Right ventricle myocardium superior (tissue), 1 donor: ENCODE measurements around the gene SECISBP2. TPM values are rescaled to one million over a fixed set of nuclear protein-coding genes. Genes with fewer than 3 reads are reported as not detected.
"Not testable (repeated sequence)": the region's sequence is repeated elsewhere in the genome, so short reads cannot be mapped to it uniquely, and the experiment has no call there.

ENCODE experiments used
- ATAC-seq: fragments of 200-7000 bp; cut with Tn5 transposase; one replicate; pipeline ENCODE4 v1.9.1; 2020; ENCODE audit warnings: mild to moderate bottlenecking; ENCODE audit not compliant: poor library complexity
- DNase-seq: peaks from one replicate; pipeline ENCODE4 v3.0.0-alpha.2; 2020
- intact Hi-C: fragments of 100-400 bp; cut with DNase I; formaldehyde crosslinking; loops from one replicate; pipeline ENCODE4 v1.11.2; 2022
- total RNA-seq: library from RNA; stranded (reverse); fragmentation: NEBNext Ultra II Directional; extraction: Animal tissue kit (Norgen Biotek cat#: 25700); gene quantifications from one replicate; pipeline ENCODE4 v1.2.1, GENCODE V29; 2021
- donor health status: DM: no; HTN: yes; CAD: no; lungs with severe emphysema.

Gene SECISBP2
- total RNA-seq, 1 donor from 2014 or later = 14.2 TPM

GRCh38 chr9:89330513-89330912, 12.2 kb downstream of the SECISBP2 start:
- DNase-seq (no peak), ATAC-seq (no peak)
- intact Hi-C loops = no loop called here

GRCh38 chr9:89339807-89340206, 21.5 kb downstream of the SECISBP2 start:
- ATAC-seq = no peak
- intact Hi-C loops = no loop called here
- no peak for DNase-seq

- DNase-seq = no peak
- no peak for ATAC-seq
- intact Hi-C loops = no loop called here
Observed at GRCh38 chr9:89340332-89340731, 22.0 kb downstream of the SECISBP2 start.

DNA sequence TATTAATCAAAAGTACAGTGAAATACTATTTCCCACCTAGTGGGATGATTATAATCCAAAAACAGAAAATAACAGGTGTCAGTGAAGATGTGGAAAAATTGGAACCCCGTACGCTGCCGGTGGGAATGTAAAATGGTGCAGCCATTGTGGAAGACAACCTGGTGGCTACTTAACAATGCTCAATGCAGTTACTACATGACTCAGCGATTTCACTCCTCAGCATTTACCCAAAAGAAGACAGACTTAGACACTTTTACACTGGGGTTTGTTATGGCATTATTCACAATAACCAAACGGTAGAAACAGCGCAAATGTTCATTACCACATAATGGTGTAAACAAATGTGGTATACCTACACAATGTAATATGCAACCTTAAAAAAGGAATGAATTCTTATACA, 23.9 kb downstream of the SECISBP2 start:
- no peak for ATAC-seq
- intact Hi-C loops = no loop called here
- DNase-seq = no peak

DNA sequence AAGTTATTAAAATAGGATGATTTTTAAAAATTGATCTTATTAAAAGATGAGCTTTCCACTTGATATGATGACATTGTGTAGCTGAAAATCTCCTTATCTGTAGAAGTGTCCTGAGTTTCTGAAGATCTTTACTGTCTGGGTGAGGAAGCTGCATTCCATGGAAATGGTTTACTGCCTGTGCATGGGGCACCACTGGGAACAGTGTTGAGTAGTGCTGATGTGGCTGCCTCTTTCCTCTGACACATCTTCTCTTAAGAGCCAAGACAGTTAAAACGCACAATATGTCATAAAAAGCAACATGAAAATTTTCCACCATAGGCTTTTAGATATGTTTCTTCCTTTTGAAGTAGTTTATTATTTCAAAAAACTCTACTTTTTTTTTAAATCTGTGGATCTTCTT, 24.6 kb downstream of the SECISBP2 start:
- no peak for ATAC-seq
- no peak for DNase-seq
- intact Hi-C loops = no loop called here

DNA sequence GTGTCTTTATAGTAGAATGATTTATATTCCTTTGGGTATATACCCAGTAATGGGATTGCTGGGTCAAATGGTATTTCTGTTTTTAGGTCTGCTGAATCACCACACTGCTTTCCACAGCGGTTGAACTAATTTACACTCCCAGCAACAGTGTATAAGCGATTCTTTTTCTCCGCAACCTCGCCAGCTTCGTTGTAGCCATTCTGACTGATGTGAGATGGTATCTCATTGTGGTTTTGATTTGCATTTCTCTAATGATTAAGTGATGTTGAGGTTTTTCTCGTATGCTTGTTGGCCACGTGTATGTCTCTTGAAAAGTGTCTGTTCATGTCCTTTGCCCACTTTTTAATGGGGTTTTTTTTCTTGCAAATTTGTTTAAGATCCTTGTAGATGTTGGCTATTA, 25.5 kb downstream of the SECISBP2 start:
- DNase-seq, intact Hi-C loops, ATAC-seq: not testable (repeated sequence)

GRCh38 chr9:89345476-89345875, 27.2 kb downstream of the SECISBP2 start:
- intact Hi-C loops = no loop called here
- ATAC-seq = no peak
- no peak for DNase-seq

DNA sequence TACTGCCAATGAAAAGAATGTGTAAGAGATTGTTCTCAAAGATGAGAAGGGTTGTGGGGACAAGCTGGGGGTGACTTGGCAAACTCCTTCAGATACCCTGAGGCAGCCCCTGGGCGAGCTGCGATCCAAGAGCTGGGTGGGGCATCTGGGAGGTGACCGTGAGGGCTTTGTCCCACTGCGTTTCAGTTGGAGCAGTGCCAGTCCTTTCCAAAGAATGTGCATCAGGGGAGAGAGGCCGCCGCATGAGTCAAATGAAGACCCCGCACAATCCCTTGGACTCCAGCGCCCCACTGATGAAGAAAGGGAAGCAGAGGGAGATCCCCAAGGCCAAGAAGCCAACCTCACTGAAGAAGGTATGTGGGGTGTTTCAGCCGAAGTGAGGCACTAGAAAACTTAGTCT, 28.4 kb downstream of the SECISBP2 start:
- ATAC-seq = no peak
- intact Hi-C loops = no loop called here
- DNase-seq = no peak

DNA sequence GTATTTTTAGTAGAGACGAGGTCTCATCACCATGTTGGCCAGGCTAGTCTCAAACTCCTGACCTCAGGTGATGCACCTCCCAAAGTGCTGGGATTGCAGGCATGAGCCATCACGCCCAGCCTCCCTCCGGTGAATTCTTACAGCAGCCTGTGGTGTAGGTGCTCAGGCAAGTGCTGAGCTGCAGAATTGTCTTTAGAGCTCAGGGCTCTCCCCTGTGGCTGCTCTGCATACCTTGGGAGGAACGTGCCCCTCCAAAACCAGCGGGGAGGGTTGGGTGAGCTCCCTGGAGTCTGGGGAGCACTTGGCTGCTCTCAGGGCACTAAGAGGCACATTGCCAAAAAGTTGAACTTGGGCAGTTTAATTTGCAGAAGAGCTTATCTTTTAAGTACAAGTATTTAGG, 29.4 kb downstream of the SECISBP2 start:
- no peak for ATAC-seq
- no peak for DNase-seq
- intact Hi-C loops = no loop called here

DNA sequence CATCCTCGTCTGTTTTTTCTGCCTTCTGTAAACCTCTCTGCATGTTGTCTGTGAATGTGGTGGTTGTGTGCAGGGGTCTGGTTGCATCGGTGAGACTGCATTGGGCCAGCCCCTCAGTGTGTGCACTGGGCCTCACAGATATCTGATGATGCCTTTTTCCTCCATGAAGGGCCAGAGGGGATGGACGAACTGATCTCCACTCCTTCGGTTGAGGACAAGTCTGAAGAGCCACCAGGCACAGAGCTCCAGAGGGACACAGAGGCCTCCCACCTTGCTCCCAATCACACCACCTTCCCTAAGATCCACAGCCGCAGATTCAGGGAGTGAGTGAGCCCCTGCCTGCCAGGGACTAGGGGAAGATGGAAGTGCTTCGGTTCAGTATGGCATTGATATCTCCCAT, 31.3 kb downstream of the SECISBP2 start:
- no peak for ATAC-seq
- DNase-seq = no peak
- intact Hi-C loops = no loop called here

DNA sequence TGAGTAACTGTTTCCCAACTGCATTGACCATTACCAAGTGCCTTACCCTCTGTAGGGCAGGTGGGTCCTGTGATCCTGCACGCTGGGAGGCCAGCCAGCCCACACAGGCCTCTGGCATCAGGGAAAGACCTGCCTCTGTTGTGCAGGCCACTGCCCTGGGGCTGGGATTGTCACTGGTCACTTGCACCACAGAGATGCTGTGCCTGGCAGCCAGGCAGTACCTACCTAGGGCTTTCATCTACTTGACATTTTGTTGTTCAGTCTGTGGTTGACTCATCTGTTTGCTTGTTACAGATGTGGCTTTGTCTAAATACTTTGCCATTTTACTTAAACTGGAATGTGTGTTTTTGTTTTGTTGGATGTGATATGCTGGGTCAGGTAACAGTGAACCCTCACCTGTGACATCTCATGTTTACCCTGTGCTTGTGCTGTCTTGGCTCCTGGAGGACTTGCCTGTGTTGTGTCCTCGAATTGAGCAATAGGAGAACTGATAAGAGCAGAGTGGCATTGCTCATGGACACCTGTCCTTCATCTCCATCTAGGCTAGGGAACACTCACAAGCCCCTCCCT, 32.8 kb downstream of the SECISBP2 start:
- intact Hi-C loops = no loop called here
- ATAC-seq (peak; percentile 38), DNase-seq (no peak)

GRCh38 chr9:89351584-89352300, 33.4 kb downstream of the SECISBP2 start:
- intact Hi-C loops = no loop called here
- ATAC-seq (peak; percentile 29), DNase-seq (no peak)

- intact Hi-C loops = no loop called here
- DNase-seq (no peak), ATAC-seq (no peak)
Observed at GRCh38 chr9:89352451-89352850, 34.2 kb downstream of the SECISBP2 start.

- ATAC-seq (peak; percentile 50), DNase-seq (no peak)
- intact Hi-C loops = no loop called here
Observed at GRCh38 chr9:89352874-89353649, 34.8 kb downstream of the SECISBP2 start.

DNA sequence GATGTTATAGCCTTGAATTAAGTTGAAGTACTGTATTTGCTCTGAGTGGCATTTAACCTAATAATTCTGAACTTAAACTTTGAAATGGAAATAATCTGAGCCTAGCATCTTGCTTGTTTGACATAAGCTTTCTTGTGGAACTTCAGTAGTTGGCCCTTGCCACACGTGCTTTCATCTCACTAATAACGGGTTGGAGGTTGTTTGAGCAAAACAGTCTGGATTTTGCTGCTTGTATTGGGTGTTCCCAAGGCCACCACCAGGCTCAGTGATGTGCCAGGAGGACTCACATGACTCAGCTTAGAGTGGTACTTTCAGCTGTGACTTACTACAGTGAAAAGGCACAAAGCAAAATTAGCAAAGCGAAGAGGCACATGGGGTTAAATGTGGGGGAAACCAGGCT, 35.7 kb downstream of the SECISBP2 start:
- intact Hi-C loops = no loop called here
- ATAC-seq (peak; percentile 47), DNase-seq (no peak)

GRCh38 chr9:89354471-89354870, 36.2 kb downstream of the SECISBP2 start:
- intact Hi-C loops = no loop called here
- DNase-seq (no peak), ATAC-seq (no peak)

DNA sequence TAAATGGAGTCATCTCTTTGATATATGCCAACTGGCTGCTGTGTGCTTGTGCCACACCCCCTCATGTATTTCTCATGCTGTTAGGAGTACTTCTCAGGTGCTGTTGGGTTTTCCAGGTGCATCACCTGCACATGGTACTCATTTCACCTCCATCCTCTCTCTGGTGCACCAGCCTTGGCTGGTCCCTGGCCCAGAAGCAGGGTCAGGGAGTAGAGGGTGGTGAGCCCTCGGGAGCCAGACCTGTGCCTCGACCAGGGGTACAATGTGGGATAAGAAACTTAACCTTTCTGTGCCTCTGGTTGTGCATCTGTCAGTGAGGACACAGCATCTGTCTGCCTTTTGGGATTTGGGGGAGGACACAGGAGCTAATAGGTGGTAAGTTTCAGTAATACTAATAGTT, 38.5 kb downstream of the SECISBP2 start:
- ATAC-seq (no peak), DNase-seq (no peak)
- intact Hi-C loops = no loop called here

GRCh38 chr9:89357331-89358197, 39.3 kb downstream of the SECISBP2 start:
- ATAC-seq (no peak), DNase-seq (no peak)
- intact Hi-C loops = no loop called here

DNA sequence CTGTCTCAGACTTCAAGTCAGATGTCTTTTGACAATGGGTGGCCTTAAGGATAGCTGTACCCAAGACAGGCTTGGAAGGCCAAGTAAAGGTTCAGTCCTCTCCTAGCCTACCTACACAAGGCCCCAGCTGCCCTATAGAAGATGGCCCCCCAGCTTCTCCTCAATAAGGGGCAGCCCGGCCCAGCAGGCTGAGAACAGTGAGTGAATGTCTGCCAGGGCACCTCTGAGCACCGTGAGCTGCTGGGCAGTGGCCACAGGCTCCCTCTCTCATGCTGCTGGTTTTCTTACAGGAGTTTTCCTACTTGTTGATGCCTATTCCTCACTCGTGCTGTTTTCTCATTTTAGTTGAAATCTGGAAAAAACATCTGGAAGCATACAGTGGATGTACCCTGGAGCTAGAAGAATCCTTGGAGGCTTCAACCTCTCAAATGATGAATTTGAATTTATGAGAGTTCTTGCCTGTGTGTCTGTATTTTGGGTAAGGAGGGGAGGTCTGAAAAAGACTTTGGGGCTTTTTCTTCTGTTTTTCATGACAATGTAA, 40.1 kb downstream of the SECISBP2 start:
- DNase-seq = no peak
- intact Hi-C loops = no loop called here
- ATAC-seq = no peak
